Breast epithelium (tissue), 4 donors: ENCODE measurements around the gene AGAP1. TPM values are rescaled to one million over a fixed set of nuclear protein-coding genes. Genes with fewer than 3 reads are reported as not detected.
A peak's percentile ranks its signal among the peaks of the same experiment; 100 is the strongest.

Experiments
- DNase-seq, 2 donors: peaks; one replicate each; pipeline ENCODE4 v3.0.0-alpha.2; 2019; ENCODE audit warnings: low spot score in 2 of 2
- H3K27ac ChIP-seq, 2 donors: fragments of 200-600 bp; sonication (generic) in 1 of 2; one replicate each; pipeline ENCODE4 v1.5.1; 2016 to 2019; ENCODE audit warnings: mild to moderate bottlenecking in 1 of 2
- H3K27me3 ChIP-seq, 2 donors: fragments of 200-600 bp; sonication (generic) in 1 of 2; one replicate each; pipeline versions ENCODE4 v1.5.1 to v1.6.0; 2017 to 2019; ENCODE audit warnings: control low read depth in 1 of 2, mild to moderate bottlenecking in 1 of 2
- H3K36me3 ChIP-seq: fragments of 200-600 bp; one replicate; pipeline ENCODE4 v1.5.1; 2019
- H3K4me1 ChIP-seq, 2 donors: fragments of 200-600 bp; sonication (generic); one replicate each; pipeline ENCODE4 v1.5.1; 2016 to 2019; ENCODE audit warnings: control low read depth in 1 of 2
- H3K4me3 ChIP-seq, 3 donors: fragments of 200-600 bp; sonication (generic); 1 replicate in 2 of 3; 2 replicates in 1 of 3; pipeline ENCODE4 v1.5.1; 2016 to 2019; ENCODE audit warnings: mild to moderate bottlenecking in 3 of 3, moderate library complexity in 2 of 3
- H3K9me3 ChIP-seq, 2 donors: fragments of 200-600 bp; sonication (generic) in 1 of 2; one replicate each; pipeline ENCODE4 v1.5.1; 2016 to 2019; ENCODE audit warnings: control low read depth in 1 of 2
- CTCF ChIP-seq, 3 donors: fragments of 450-650 bp; IDR thresholded peaks; one replicate each; pipeline ENCODE4 v1.5.1; 2016 to 2017; ENCODE audit warnings: antibody characterized with exemption in 3 of 3, mild to moderate bottlenecking in 3 of 3, moderate library complexity in 3 of 3
- POLR2A ChIP-seq: fragments of 450-650 bp; IDR thresholded peaks from one replicate; pipeline ENCODE4 v1.6.1; 2016; ENCODE audit warnings: antibody characterized with exemption, mild to moderate bottlenecking, moderate library complexity
- POLR2AphosphoS5 ChIP-seq, 3 donors: sonication (generic); formaldehyde crosslinking; IDR thresholded peaks; one replicate each; pipeline ENCODE4 v1.6.1; 2017; ENCODE audit warnings: antibody characterized with exemption in 3 of 3
- intact Hi-C: fragments of 100-400 bp; cut with DNase I; formaldehyde crosslinking; loops from one replicate; pipeline ENCODE4 v1.15.1; 2023; ENCODE audit warnings: low total_unique reads
- total RNA-seq, 3 donors: library from RNA; depleted of rRNA; stranded (reverse); fragments of >200 nt; gene quantifications; one replicate each; pipeline ENCODE4 v1.1.0, GENCODE V29; 2016

The AGAP1 gene
- total RNA-seq, 3 donors from 2014 or later, result 19.7 to 27.1 (median 25.9) TPM

GRCh38 chr2:235614900-235615712 is 121.3 kb downstream of the AGAP1 start:
- Histone ChIP-seq H3K27ac (peak overlapping the region; percentile 40 to 73), H3K9me3 (no peaks in the 10 kb centered on the region), H3K36me3 (no peaks in the 10 kb centered on the region), H3K4me1 (no peaks in the 10 kb centered on the region), H3K27me3 (no peaks in the 10 kb centered on the region), H3K4me3 (no peak overlapping the region)
- intact Hi-C loops, result no loop called here
- peak in 1 of 2 donors; percentile 32 for DNase-seq
- TF ChIP-seq POLR2A, result no peak
- peak; percentile 25 to 81 (median 43) for TF ChIP-seq POLR2AphosphoS5 (IDR thresholded peaks at IDR 0.05)

- no peaks in the 10 kb centered on the region for H3K9me3 ChIP-seq
Observed at GRCh38 chr2:235616885-235617284, 123.0 kb downstream of the AGAP1 start.

GRCh38 chr2:235618039-235618438 is 124.2 kb downstream of the AGAP1 start:
- H3K9me3 ChIP-seq, result no peaks in the 10 kb centered on the region

More at GRCh38 chr2:235616885-235617284, 123.0 kb downstream of the AGAP1 start:
- no peak for DNase-seq
- TF ChIP-seq POLR2AphosphoS5 (IDR thresholded peaks at IDR 0.05), result no peak
- Histone ChIP-seq H3K4me3 (no peak overlapping the region), H3K4me1 (no peaks in the 10 kb centered on the region), H3K27me3 (no peaks in the 10 kb centered on the region), H3K36me3 (no peaks in the 10 kb centered on the region), H3K27ac (peak overlapping the region; percentile 53 to 76)
- intact Hi-C loops, result no loop called here

GRCh38 chr2:235619544-235619943 is 125.7 kb downstream of the AGAP1 start:
- no peak for DNase-seq
- Histone ChIP-seq H3K9me3 (no peaks in the 10 kb centered on the region), H3K27me3 (no peaks in the 10 kb centered on the region), H3K4me1 (no peaks in the 10 kb centered on the region), H3K27ac (no peak overlapping the region), H3K4me3 (no peak overlapping the region), H3K36me3 (no peaks in the 10 kb centered on the region)
- intact Hi-C loops, result no loop called here
- no peak for TF ChIP-seq POLR2AphosphoS5 (IDR thresholded peaks at IDR 0.05)
- TF ChIP-seq POLR2A, result no peak
- TF ChIP-seq CTCF (IDR thresholded peaks at IDR 0.05), result no peak

More at GRCh38 chr2:235618039-235618438, 124.2 kb downstream of the AGAP1 start:
- no peak for DNase-seq
- H3K27me3 ChIP-seq, result no peaks in the 10 kb centered on the region
- H3K4me1 ChIP-seq, result no peaks in the 10 kb centered on the region
- TF ChIP-seq CTCF (IDR thresholded peaks at IDR 0.05), result no peak
- no peak for TF ChIP-seq POLR2A
- intact Hi-C loops, result no loop called here
- H3K27ac ChIP-seq, result peak overlapping the region in 1 of 2 donors; percentile 76
- no peak overlapping the region for H3K4me3 ChIP-seq
- H3K36me3 ChIP-seq, result no peaks in the 10 kb centered on the region

GRCh38 chr2:235621736-235622135 is 127.9 kb downstream of the AGAP1 start:
- no peaks in the 10 kb centered on the region for H3K4me1 ChIP-seq
- intact Hi-C loops, result no loop called here

More at GRCh38 chr2:235621736-235622135, 127.9 kb downstream of the AGAP1 start:
- TF ChIP-seq POLR2AphosphoS5 (IDR thresholded peaks at IDR 0.05), result no peak
- TF ChIP-seq POLR2A, result no peak
- TF ChIP-seq CTCF (IDR thresholded peaks at IDR 0.05), result no peak
- Histone ChIP-seq H3K27me3 (no peaks in the 10 kb centered on the region), H3K9me3 (no peaks in the 10 kb centered on the region), H3K27ac (no peak overlapping the region), H3K36me3 (no peaks in the 10 kb centered on the region), H3K4me3 (no peak overlapping the region)
- no peak for DNase-seq
